ENCODE results near the gene ZNF552.

ZNF552 gene

DNA sequence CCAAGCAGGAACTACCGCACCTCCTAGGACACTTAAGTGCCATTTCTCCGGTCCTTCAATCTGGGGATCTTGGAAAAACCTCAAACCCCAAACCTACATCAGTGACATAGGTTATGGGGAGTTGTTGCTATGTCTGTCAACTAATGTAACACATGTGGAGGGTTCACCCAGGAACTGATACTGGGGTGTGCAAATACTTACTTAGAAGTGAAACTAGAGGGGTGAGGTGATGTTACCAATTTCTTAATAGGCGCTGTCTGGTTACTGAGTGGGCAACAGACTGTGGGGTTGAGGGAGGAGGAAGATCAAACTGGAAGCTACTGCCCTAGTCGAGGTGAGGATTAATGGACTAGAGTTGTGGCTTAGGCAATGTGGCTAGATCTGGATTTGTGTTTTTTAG, 43.3 kb downstream of the ZNF552 start:
- DNase-seq, result no peak

DNA sequence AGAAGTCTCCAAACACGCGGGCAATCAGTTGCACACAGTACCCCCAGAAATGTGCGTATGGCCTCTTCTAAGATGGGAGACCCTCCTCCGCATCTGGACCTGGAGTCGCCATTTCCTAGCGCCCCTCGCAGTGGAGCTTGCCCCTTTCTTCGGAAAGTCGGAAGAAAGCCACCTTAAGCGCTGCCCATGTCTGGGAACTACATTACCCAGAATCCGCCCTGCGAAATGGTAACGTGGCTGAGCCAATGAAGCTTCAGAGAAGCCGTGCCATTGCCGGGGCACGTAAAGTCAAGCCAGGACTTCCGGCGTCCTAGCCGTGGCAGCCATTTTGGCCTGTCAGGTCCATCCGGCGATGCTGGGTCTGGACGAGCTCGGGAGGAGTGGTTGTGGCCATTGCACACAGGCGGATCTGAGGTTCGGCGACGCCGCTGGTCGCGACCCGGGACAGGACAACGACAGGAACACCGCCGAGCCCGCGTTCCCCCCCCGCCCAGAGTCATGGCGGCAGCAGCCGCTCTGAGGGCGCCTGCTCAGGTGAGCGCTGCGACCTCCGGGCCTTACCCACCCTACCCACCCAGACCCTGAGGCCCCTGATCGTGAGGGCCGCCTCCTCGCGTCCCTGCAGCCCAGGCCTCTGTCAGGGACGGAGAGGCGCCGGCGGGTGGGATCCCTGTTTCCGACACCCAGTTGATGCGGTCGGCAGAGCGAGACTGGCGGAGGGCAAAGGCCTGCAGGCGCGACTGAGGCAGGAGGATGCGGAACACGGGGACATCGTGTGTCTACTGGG, 45.2 kb downstream of the ZNF552 start, which contains the start of gene ZNF586:
Gene ZNF586 (plus strand): TSS at position 332 of the 787 bp plus-strand sequence. CDS start 167 bp downstream, at position 499.
- DNase-seq, result peak; percentile 98

DNA sequence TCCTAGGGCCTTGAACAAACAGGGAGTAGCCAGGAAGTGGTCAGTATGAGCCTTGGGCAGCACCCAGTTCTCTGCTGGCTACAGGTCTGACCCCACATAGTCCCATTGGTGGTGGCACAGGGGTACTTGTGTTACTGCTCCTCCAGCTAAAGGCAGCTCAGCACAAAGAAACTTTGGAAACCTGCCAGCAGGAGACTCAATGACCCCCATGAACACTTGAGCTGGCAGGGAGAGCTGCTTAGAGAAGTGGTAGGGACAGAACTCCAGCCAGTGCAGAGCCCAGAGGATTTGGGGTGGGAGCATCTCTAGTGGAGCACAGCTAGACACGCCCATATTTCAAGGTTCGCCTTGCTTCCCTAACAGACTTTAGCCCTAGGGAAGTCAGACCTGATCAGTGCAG, 55.6 kb downstream of the ZNF552 start:
- DNase-seq, result no peak

DNA sequence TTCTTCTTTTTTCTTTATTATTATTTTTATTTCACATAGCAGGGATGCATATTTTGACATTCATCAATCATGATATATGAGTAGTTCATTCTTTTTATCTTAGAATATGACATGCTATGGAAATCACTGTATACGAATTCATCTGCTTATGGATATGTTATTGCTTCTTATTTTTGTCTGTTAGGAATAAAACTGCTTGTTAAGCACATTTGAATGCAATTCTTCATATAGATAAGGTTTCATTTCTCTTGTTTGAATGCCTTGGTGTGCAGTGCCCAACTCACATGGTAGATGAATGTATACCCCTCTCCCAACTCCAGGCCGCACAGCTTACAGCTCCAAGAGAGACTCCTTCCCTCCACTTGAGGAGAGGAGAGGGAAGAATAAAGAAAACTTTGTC, 56.8 kb downstream of the ZNF552 start:
- DNase-seq, result no peak
